HFFc6 (cell line): ENCODE data around the gene ADRA2C. TPM values are rescaled to one million over a fixed set of nuclear protein-coding genes. Genes with fewer than 3 reads are reported as not detected.

Experiments used
- DNase-seq: peaks from one replicate; pipeline ENCODE4 v3.0.0-alpha.2; 2018
- H3K27ac Mint-ChIP-seq: 2 replicates; pipeline ENCODE4 v1.8.0; 2020; ENCODE audit warnings: mild to moderate bottlenecking, mixed read lengths
- H3K27me3 Mint-ChIP-seq: 2 replicates; pipeline ENCODE4 v1.8.0; 2021; ENCODE audit warnings: mild to moderate bottlenecking, moderate library complexity, mixed read lengths; ENCODE audit not compliant: insufficient read depth
- H3K36me3 Mint-ChIP-seq: 2 replicates; pipeline ENCODE4 v1.8.0; 2021; ENCODE audit warnings: low read depth, mixed read lengths
- H3K4me1 Mint-ChIP-seq: 2 replicates; pipeline ENCODE4 v1.8.0; 2020; ENCODE audit warnings: low read depth, mixed read lengths
- H3K4me3 Mint-ChIP-seq: 2 replicates; pipeline ENCODE4 v1.8.0; 2020; ENCODE audit warnings: mild to moderate bottlenecking, moderate library complexity, mixed read lengths
- H3K9me3 Mint-ChIP-seq: 2 replicates; pipeline ENCODE4 v1.8.0; 2020; ENCODE audit warnings: mild to moderate bottlenecking, mixed read lengths
- total RNA-seq, 6 experiments: library from RNA; stranded (reverse); fragmentation: NEBNext Ultra II Directional; extraction: Animal tissue kit (Norgen Biotek cat#: 25700); gene quantifications; 2 replicates in 1 of 6; 3 replicates in 5 of 6; pipeline ENCODE4 v1.2.3, GENCODE V29; 2021
- TF ChIP-seq, protein P1 (sequence below): fragments of 200-600 bp; sonication (generic); IDR thresholded peaks from 2 replicates; pipeline ENCODE4 v1.5.0; 2021; ENCODE audit warnings: antibody characterized with exemption, mild to moderate bottlenecking

The ADRA2C gene
- total RNA-seq, 6 experiments from 2014 or later, result 0.23 to 0.43 (median 0.26) TPM

DNA sequence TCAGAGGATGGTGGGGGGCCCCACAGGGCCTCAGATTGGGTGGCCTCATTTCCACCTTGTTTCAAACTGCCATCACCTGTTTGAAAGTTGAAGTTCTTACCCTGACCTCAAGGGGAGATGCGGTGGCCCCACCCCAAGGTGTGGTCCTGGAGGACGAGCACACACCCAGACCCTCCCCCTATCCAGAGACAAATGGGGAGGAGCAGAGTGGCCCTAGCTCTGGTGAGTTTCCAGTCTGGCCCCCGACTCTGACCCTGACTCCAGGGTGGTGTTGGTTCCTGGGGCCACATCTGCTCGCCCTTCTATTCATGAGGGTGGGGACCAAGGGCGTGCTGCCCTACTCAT is 36.3 kb upstream of the ADRA2C start:
- Mint-ChIP-seq H3K27ac (no peak overlapping the region), H3K9me3 (no peaks in the 10 kb centered on the region)

DNA sequence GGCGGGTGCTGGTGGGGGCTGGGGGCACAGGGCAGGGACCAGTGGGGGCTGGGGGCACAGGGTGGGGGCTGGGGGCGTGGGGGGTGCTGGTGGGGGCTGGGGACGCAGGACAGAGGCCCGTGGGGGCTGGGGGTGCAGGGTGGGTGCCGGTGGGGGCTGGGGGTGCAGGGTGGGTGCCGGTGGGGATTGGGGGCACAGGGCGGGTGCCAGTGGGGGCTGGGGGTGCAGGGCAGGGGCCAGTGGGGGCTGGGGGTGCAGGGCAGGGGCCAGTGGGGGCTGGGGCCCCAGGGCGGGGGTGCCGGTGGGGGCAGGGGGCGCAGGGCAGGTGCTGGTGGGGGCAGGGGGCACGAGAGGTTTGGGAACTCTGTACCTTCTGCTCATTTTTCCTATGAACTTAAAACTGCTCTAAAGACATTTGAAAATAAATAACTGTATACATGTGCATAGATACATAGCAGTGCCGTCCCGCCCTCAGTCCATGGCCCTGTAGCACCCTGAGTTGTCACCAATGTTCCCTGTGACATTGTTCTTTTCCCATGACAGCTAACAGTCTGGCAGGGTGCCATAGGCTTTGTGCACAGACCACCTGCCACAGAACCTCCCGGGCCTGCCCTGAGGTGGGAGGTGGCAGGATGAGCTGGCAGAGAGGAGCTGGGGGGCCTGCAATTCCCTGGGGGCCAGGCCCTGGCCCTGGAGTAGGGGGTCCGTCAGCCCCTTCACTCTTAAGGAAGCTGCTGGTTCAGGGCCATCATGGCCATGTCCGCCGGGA is 35.6 kb upstream of the ADRA2C start:
- no peaks in the 10 kb centered on the region for H3K9me3 Mint-ChIP-seq

More for the DNA sequence above, 36.3 kb upstream of the ADRA2C start:
- TF ChIP-seq, protein P1, sequence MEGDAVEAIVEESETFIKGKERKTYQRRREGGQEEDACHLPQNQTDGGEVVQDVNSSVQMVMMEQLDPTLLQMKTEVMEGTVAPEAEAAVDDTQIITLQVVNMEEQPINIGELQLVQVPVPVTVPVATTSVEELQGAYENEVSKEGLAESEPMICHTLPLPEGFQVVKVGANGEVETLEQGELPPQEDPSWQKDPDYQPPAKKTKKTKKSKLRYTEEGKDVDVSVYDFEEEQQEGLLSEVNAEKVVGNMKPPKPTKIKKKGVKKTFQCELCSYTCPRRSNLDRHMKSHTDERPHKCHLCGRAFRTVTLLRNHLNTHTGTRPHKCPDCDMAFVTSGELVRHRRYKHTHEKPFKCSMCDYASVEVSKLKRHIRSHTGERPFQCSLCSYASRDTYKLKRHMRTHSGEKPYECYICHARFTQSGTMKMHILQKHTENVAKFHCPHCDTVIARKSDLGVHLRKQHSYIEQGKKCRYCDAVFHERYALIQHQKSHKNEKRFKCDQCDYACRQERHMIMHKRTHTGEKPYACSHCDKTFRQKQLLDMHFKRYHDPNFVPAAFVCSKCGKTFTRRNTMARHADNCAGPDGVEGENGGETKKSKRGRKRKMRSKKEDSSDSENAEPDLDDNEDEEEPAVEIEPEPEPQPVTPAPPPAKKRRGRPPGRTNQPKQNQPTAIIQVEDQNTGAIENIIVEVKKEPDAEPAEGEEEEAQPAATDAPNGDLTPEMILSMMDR, result no peak
- H3K4me1 Mint-ChIP-seq, result peaks cover 9% of the 10 kb centered on the region
- H3K27me3 Mint-ChIP-seq, result peaks cover 35% of the 10 kb centered on the region
- no peak overlapping the region for H3K4me3 Mint-ChIP-seq
- no peak for DNase-seq
- H3K36me3 Mint-ChIP-seq, result no peaks in the 10 kb centered on the region; the same call in 1 of the 2 replicates

DNA sequence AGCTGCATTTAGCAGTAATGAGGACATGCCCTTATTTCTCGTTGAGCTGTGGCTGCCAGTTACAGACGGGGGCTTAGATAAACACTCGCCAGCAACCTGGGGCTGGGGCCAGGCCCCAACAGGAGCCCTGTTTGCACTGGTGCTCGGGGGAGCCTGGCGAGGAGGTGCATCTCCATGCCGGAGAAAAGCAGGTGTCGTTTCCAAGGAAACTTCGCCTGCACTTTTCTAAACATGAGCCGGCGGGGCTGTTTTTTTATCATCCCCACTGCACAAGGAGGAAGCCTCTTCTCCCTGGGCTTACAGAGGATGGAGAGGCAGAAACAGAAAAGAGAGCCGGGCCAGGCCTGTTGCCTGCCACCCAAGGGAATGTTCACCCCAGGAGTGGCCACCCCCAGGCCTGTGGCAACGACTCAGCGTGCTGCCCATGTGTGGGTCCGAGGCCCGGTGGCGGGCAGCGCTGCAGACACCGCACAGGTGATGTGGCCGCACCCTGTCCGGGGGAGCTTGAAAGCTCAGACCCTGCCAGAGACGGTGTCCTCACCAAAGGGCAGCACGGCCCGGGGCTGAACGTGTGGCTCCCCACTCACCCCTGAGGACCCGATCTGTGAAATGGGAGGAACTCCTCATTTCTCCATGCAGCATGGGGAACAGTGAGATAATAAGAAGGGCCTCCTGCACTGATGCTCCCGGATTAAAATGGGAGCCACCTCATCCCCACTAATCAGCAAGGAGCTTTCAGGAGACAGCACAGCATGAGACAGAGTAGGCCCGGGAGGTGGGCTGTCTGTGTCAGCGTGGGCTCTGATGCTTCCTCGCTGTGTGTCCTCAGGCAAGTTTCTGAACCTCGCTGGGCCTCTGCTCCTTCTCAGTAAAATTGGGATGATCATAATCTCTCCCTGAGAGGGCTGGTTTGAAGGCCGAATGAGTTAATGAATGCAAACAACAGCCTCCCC is 33.8 kb upstream of the ADRA2C start:
- peaks cover 4% of the 10 kb centered on the region for H3K9me3 Mint-ChIP-seq
- no peak overlapping the region for H3K27ac Mint-ChIP-seq
- H3K36me3 Mint-ChIP-seq, result no peaks in the 10 kb centered on the region; the same call in 1 of the 2 replicates
- TF ChIP-seq, protein P1, result no peak
- H3K4me1 Mint-ChIP-seq, result peaks cover 9% of the 10 kb centered on the region
- H3K27me3 Mint-ChIP-seq, result peaks cover 50% of the 10 kb centered on the region
- no peak for DNase-seq
- no peak overlapping the region for H3K4me3 Mint-ChIP-seq

More for the DNA sequence above, 35.6 kb upstream of the ADRA2C start:
- no peak for DNase-seq
- H3K4me1 Mint-ChIP-seq, result peaks cover 9% of the 10 kb centered on the region
- no peaks in the 10 kb centered on the region; the same call in 1 of the 2 replicates for H3K36me3 Mint-ChIP-seq
- TF ChIP-seq, protein P1, result no peak
- no peak overlapping the region for H3K4me3 Mint-ChIP-seq
- peaks cover 36% of the 10 kb centered on the region for H3K27me3 Mint-ChIP-seq
- no peak overlapping the region for H3K27ac Mint-ChIP-seq

DNA sequence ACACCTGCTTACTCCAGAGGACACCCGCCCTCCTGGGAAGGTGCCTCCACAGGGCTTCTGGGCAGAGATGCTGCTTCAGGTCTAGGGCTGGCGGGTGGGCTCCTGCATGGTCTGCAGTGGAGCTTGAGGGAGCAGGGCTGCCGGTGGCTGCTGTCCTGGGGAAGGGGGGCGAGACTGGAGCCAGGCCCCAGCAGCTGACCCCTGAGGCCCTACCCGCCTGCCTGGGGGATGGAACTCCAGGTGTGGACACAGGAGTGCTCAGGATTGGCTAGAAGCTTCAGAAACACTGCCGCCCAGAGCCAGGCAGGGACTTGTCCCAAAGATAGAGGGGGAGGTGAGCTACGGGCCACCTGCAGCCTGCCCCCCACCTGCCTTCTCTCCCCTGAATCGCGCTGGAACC is 33.0 kb upstream of the ADRA2C start:
- DNase-seq, result no peak
- Mint-ChIP-seq H3K27ac (no peak overlapping the region), H3K36me3 (no peaks in the 10 kb centered on the region; the same call in 1 of the 2 replicates), H3K4me1 (peaks cover 9% of the 10 kb centered on the region), H3K9me3 (peaks cover 4% of the 10 kb centered on the region), H3K4me3 (no peak overlapping the region), H3K27me3 (peaks cover 53% of the 10 kb centered on the region)
- TF ChIP-seq, protein P1, result no peak

DNA sequence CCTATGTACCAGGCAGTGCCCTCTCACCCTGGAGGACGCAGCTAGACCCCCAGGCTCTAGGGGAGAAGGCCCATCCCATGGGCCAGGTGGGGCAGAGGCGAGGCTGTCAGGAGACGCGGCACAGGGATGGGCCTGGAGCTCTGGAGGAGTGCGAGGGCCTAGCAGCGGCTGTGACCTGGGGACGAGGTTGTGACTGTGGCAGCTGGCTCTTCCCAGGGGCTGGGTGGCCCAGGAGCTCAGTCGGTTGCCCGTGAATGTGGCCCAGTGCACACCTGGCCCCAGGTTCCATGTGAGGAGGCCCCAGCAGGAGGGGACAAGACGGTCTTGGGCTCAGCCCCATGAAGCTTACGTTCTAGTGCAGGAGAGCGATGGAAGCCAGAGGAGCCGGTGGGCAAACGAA is 31.0 kb upstream of the ADRA2C start:
- Mint-ChIP-seq H3K36me3 (no peaks in the 10 kb centered on the region), H3K27me3 (peaks cover 52% of the 10 kb centered on the region), H3K4me3 (no peak overlapping the region), H3K27ac (no peak overlapping the region), H3K9me3 (peaks cover 4% of the 10 kb centered on the region), H3K4me1 (no peaks in the 10 kb centered on the region)
- no peak for DNase-seq
- TF ChIP-seq, protein P1, result no peak
